ENCODE results near the gene CACNB2.
"Not testable (repeated sequence)": the region's sequence is repeated elsewhere in the genome, so short reads cannot be mapped to it uniquely, and the experiment has no call there.

CACNB2 gene

GRCh38 chr10:18566177-18566576, 426.0 kb downstream of the CACNB2 start:
- no peak for DNase-seq (ENCODE audit: low read depth in 2 of 2)

- no peak for DNase-seq (ENCODE audit: low read depth in 2 of 2)
Observed at GRCh38 chr10:18567343-18567856, 427.2 kb downstream of the CACNB2 start.

- not testable (repeated sequence) for DNase-seq (ENCODE audit: low read depth in 2 of 2)
Observed at GRCh38 chr10:18570386-18570785, 430.2 kb downstream of the CACNB2 start.

GRCh38 chr10:18571076-18571475, 430.9 kb downstream of the CACNB2 start:
- no peak for DNase-seq (ENCODE audit: low read depth in 2 of 2)

GRCh38 chr10:18571780-18572179, 431.6 kb downstream of the CACNB2 start:
- DNase-seq (ENCODE audit: low read depth in 2 of 2): no peak

- no peak for DNase-seq (ENCODE audit: low read depth in 2 of 2)
Observed at GRCh38 chr10:18572959-18573561, 432.8 kb downstream of the CACNB2 start.

DNA sequence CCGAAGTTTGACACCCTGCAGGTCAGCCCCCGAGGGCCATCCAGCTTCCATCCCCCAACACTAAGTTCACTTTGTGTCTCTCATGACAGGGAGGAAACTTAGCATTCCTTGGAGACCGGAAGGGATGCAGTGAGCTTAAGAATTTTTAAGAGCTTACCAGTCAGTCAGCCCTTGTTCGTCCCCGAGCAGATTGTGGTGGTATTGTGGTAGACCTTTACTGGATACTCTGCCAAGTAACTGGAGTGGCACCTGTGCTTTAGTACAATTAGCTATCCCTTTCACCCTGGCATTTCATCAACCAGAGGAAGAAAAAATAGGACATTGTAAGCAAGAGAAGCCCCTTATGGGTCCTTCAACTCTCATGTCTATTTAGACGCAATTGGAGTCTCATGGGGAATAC, 436.4 kb downstream of the CACNB2 start:
- DNase-seq (ENCODE audit: low read depth in 2 of 2): no peak

DNA sequence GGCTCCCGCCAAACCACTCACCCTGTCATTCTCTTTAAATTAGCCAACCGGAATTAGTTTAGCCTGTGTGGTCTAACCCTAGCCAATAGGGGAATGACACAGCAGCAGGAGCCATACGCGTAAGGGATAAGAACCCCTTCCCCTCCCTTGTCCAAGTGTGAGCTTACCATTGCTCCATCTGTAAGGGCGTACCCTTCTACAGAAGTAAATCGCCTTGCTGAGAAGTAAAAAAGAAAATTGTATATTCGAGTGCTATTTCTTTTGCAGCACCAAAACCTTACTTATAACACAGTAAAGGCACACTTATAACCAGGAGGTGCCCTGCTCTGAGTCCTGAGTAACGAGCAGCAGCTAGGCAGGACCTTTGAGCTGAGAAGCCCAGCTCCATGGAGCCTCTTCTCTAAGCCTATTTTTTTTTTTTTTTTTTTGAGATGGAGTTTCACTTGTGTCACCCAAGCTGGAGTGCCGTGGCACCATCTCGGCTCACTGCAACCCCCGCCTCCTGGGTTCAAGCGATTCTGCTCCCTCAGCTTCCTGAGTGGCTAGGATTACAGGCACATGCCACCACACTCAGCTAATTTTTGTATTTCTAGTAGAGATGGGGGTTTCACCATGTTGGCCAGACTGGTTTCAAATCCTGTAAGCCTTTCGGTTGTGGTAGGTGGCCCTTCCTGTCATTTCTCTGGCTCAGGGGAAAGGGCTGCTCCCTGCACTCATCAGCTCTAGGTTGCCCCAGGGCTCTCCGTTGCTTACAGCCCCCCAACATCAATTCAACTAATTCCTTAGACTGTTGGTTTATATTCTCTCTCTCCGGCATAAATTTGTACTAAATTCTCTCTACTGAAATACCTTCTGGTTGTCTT, 437.8 kb downstream of the CACNB2 start:
- DNase-seq (ENCODE audit: low read depth in 2 of 2): no peak

DNA sequence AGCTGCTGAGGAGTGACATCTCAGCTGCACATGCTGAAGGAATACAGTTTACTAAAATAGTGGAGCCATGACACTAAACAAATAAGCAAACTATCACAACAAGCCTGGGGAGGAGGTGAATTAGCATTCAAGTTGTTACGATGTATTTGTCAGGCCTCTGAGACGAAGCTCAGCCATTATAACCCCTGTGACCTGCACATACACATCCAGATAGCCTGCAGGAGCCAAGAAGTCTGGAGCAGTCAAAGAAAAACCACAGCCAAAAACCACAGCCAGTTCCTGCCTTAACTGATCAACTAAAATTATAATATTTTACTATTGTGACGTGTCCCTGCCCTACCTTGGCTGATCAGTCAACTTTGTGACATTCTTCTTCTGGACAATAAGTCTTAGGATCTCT, 442.6 kb downstream of the CACNB2 start:
- DNase-seq (ENCODE audit: low read depth in 2 of 2): no peak

DNA sequence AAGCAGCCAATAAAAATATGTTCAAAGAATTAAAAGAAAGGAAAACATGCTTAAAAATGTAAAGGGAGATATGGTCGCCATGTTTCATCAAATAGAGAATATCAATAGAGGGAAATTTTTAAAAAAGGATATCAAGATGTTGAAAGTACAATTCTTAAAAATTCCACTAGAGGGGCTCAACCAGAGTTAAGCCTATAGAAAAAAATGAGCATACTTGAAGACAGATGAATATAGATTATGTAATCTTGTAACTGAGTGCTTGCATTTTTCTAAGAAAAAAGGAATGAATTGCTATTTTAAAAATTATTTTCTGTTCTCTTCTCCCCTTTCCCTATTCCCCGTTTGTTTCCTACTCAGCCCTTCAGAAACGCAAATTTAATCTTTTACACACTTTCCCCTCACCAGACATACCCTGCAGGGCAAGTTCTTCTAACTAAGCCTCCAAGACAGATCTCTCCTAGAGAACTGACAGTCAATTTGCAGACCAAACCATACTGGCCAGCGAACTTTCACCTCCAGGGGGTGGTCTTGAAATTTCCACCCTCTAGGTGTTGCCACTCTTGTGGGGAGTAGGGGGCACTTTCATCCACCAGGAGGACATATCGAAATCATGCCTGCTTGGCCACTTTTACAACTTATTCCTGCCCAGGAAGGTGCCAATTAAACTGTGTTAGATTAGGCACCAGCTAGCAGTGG, 443.5 kb downstream of the CACNB2 start:
- DNase-seq (ENCODE audit: low read depth in 2 of 2): no peak

- not testable (repeated sequence) for DNase-seq (ENCODE audit: low read depth in 2 of 2)
Observed at GRCh38 chr10:18586637-18587036, 446.4 kb downstream of the CACNB2 start.

DNA sequence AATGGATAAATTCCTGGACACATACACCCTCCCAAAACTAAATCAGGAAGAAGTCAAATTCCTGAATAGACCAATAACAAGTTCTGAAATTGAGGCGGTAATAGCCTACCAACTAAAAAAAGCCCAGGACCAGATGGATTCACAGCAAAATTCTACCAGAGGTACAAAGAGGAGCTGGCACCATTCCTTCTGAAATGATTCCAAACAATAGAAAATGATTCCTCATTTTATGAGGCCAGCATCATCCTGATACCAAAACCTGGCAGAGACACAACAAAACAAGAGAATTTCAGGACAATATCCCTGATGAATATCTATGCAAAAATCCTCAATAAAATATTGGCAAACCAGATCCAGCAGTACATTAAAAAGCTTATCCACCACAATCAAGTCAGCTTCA, 450.9 kb downstream of the CACNB2 start:
- DNase-seq (ENCODE audit: low read depth in 2 of 2): not testable (repeated sequence)
